HTR-8/SVneo (cell line): Measurements from ENCODE around the gene SSR1.
"Not testable (repeated sequence)": the region's sequence is repeated elsewhere in the genome, so short reads cannot be mapped to it uniquely, and the experiment has no call there.

Experiments
- DNase-seq: peaks from one replicate; pipeline ENCODE4 v3.0.0; 2011; ENCODE audit warnings: low spot score, mixed read lengths; ENCODE audit not compliant: insufficient read length
- FAIRE-seq: peaks from 2 replicates; lab custom pipeline; 2011; peaks lifted over from hg19 to GRCh38; lab: Jason Lieb, UNC

SSR1 gene

GRCh38 chr6:7321866-7322265 lies 8.9 kb upstream of the SSR1 start:
- FAIRE-seq, DNase-seq: not testable (repeated sequence)

GRCh38 chr6:7319406-7319805 lies 6.4 kb upstream of the SSR1 start:
- not testable (repeated sequence) for FAIRE-seq

DNA sequence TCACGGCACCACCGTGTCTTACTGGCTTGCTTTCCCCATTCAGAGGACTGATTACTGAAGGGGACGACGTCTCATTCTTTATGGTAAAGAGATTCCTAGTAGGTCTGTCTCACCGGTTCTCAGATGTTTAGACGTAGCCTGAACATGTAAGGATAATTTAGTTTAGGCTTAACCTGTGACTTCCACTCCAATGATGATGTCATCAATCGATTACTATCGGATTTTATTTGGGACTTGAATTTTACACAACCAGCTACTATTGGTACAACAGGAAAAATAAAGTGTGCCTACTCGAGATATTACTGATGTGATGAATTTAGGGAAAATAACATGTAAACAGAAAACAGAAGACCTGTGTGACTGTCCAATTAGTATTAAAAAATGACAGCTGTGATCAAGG lies 4.5 kb upstream of the SSR1 start:
- FAIRE-seq (no peak), DNase-seq (no peak)

More at GRCh38 chr6:7319406-7319805, 6.4 kb upstream of the SSR1 start:
- DNase-seq, result not testable (repeated sequence)

GRCh38 chr6:7316658-7317533 lies 3.9 kb upstream of the SSR1 start:
- FAIRE-seq (no peak), DNase-seq (no peak)

DNA sequence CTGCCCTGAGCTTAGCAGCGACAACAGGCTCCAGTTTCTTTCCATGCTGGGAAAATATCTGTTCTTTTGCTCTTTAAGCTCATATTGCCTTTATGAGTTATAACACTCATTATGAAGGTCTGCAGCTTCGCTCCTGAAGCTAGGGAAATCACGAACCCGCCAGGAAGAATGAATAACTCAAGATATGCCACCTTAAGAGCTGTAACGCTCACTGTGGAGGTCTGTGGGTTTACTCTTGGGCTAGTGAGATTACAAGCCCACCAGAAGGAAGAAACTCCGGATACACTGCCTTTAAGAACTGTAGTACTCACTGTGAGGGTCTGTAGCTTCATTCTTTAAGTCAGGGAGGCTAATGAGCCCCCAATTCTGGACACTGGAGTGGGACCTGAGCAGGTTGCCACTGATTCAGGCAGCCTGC lies 3.0 kb upstream of the SSR1 start:
- FAIRE-seq (no peak), DNase-seq (no peak)

DNA sequence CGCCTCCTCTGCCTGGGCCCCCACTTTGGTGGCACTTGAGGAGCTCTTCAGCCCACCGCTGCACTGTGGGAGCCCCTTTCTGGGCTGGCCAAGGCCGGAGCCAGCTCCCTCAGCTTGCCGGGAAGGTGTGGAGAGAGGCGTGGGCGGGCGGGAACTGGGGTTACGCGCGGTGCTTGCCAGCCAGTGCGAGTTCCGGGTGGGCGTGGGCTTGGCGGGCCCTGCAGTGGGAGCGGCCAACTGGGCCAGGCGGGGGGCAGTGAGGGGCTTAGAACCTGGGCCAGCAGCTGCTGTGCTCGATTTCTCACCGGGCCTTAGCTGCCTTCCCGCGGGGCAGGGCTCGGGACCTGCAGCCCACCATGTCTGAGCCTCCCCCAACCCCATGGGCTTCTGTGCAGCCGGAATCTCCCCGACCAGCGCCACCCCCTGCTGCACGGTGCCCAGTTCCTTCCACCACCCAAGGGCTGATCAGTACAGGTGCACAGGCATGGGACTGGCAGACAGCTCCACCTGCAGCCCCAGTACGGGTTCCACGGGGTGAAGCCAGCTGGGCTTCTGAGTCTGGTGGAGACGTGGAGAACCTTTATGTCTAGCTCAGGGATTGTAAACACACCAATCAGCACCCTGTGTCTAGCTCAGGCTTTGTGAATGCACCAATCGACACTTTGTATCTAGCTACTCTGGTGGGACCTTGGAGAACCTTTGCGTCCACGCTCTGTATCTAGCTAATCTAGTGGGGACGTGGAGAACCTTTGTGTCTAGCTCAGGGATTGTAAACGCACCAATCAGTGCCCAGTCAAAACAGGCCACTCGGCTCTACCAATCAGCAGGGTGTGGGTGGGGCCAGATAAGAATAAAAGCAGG lies 2.3 kb upstream of the SSR1 start:
- FAIRE-seq, result not testable (repeated sequence)

GRCh38 chr6:7314414-7314813 lies 1.4 kb upstream of the SSR1 start:
- FAIRE-seq, result no peak
- DNase-seq, result no peak

More for the DNA sequence above, 2.3 kb upstream of the SSR1 start:
- not testable (repeated sequence) for DNase-seq

DNA sequence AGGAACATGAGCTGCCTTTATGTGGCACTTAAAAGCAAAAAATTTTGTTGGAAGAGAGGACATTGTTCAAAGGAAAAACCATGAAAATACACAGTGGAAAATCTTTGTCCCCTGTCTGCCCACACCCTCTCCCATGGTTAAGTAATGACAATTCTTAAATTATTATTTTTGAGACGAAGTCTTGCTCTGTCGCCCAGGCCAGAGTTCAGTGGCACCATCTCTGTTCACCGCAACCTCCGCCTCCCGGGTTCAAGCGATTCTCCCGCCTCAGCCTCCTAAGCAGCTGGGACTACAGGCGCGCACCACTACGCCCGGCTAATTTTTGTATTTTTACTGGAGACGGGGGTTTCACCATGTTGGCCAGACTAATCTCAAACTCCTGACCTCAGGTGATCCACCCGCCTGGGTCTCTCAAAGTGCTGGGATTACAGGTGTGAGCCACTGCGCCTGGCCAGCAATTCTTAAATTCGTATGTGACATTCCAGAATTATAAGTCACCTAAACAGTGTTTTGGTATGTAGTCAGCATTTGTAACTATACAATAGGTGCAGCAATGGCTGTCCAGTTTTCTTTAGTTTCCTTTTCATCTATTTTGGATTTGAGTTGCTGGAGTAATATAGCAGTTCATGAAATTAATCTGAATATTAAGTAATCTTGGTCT lies 636 bp upstream of the SSR1 start:
- DNase-seq (no peak), FAIRE-seq (no peak)

GRCh38 chr6:7311917-7312615 lies 933 bp downstream of the SSR1 start:
- DNase-seq (no peak), FAIRE-seq (no peak)

DNA sequence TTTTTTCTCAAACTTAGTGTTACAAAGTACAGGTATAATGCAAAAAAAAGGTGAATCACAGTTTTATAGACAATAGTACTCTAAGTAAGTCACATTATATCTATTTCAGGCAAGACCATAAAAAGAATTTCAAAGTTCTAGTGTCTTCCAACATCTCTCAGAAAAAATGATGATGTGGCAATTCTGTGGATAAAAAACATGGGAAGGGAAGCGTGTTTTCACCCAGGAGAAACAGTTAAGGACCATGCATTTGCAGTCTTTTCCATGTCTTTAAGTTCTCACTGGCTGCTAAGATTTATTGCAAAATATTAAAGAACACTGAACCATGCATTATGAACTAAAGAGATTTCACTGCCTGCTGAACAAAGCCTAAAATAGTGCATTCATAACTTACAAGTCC lies 1.8 kb downstream of the SSR1 start:
- no peak for DNase-seq
- FAIRE-seq, result no peak

DNA sequence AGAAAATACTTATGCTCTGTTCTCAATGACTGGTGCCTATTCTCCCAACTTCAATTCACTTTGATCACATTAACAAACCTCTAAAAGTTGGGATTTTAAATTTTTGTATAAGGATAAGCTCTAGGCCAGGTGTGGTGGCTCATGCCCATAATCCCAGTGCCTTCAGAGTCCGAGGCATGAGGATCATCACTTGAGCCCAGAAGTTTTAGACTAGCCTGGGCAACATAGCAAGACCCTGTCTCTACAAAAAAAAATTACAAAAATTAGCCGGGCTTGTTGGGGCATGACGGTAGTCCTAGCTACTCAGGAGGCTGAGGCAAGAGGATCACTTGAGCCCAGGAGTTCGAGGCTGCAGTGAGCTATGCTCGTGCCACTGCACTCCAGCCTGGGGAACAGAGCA lies 3.9 kb downstream of the SSR1 start:
- DNase-seq (no peak), FAIRE-seq (no peak)

- DNase-seq (no peak), FAIRE-seq (no peak)
Observed at GRCh38 chr6:7307533-7307932, 5.5 kb downstream of the SSR1 start.

DNA sequence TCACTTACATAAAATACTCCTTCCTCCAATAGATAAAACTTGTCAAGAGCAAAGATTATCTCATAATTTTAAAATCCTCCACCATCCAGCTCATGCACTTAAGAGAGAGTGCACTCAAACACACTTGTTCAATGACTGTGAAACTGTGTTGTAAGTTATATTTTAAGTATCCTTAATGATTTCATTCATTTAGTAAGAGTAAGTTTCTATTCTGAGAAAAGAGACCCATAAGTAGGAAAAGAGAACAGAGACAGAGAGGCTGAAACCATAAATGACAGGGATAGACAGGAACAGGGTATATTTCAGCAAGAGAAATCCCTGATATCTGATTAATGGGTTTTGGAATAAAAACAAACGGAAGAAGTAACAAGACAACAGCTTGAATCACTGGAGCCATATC lies 8.2 kb downstream of the SSR1 start:
- FAIRE-seq, result no peak
- DNase-seq, result no peak

DNA sequence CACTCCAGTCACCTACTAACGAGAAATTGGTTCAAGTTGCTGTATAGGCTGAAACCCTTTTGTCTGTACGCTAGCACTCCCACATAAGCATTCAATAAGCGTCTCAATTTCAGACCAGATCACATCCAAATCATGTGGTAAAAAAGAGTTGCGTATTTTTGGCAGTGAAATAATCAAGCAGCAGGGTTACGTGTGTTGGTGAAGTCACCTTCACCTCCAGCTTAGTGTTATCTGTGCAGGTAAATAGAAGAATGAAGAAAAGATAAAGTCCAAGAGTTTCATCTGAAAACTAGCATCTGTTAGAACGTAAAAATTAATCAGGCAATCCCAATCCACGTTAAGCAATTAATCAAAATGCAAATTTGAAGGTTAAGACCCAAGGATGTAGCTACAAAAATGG lies 11.3 kb downstream of the SSR1 start:
- FAIRE-seq (no peak), DNase-seq (no peak)

GRCh38 chr6:7300926-7301325 lies 12.1 kb downstream of the SSR1 start:
- FAIRE-seq, result peak; percentile 64
- DNase-seq, result no peak

- FAIRE-seq, result no peak
- DNase-seq, result no peak
Observed at GRCh38 chr6:7298113-7298512, 14.9 kb downstream of the SSR1 start.

DNA sequence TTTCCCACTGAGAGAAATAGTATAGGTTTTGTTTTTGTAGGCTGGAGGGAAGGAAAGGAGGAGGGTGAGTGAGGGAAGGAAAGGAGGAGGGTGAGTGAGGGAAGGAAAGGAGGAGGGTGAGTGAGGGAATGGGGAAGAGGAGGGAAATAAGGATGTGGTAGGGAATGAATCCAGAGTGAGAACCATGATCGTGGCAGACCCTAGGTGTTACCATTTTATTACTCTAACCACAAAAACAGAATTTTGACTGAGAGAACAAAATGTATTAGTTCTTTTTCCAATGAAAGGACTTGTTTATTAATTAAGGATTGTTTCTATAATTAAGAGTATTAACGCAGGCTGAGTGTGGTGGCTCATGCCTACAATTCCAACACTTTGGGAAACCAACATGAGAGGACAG lies 16.4 kb downstream of the SSR1 start:
- DNase-seq, result no peak
- no peak for FAIRE-seq

- FAIRE-seq (no peak), DNase-seq (no peak)
Observed at GRCh38 chr6:7295916-7296315, 17.1 kb downstream of the SSR1 start.

GRCh38 chr6:7292596-7293255 lies 20.3 kb downstream of the SSR1 start:
- FAIRE-seq (no peak), DNase-seq (no peak)
